OCI-LY7 (cell line): ENCODE measurements around the gene LCOR. TPM values are rescaled to one million over a fixed set of nuclear protein-coding genes. Genes with fewer than 3 reads are reported as not detected.
"Not testable (repeated sequence)": the region's sequence is repeated elsewhere in the genome, so short reads cannot be mapped to it uniquely, and the experiment has no call there.

ENCODE experiments used
- BruUV-seq: library from RNA; stranded (reverse); fragments of 400-500 nt; replicated peaks from 2 replicates; lab custom pipeline; 2021; lab: Mats Ljungman, UMichigan
- CTCF ChIA-PET: fragments of 300-600 bp; sonication (Branson Sonifier 250); formaldehyde crosslinking; loops from one replicate; lab custom pipeline; 2022; ENCODE audit warnings: antibody characterized with exemption; ENCODE audit not compliant: unreplicated experiment; lab: Charles Lee
- POLR2A ChIA-PET: fragments of 300-600 bp; sonication (Branson Sonifier 250); formaldehyde crosslinking; loops from one replicate; lab custom pipeline; 2022; ENCODE audit warnings: antibody characterized with exemption; lab: Charles Lee
- DNase-seq: peaks from one replicate; pipeline ENCODE4 v3.0.0-alpha.2; 2015; ENCODE audit warnings: low spot score
- H2AFZ ChIP-seq: fragments of 200-600 bp; sonication (generic), shearing (Covaris generic); 2 replicates; pipeline ENCODE4 v1.6.1; 2014; ENCODE audit warnings: mild to moderate bottlenecking, antibody characterized with exemption, low read length, moderate library complexity
- H3K27ac ChIP-seq: fragments of 200-600 bp; sonication (generic); 2 replicates; pipeline ENCODE4 v1.5.1; 2014; ENCODE audit warnings: mixed run types, low read depth, mild to moderate bottlenecking, moderate library complexity, low read length, inconsistent platforms; ENCODE audit not compliant: poor library complexity, severe bottlenecking
- H3K36me3 ChIP-seq: fragments of 200-600 bp; sonication (generic); 2 replicates; pipeline ENCODE4 v1.6.1; 2014; ENCODE audit warnings: mild to moderate bottlenecking, antibody characterized with exemption, low read length, moderate library complexity, mixed read lengths; ENCODE audit not compliant: insufficient read depth
- H3K4me1 ChIP-seq: fragments of 200-600 bp; sonication (generic); 2 replicates; pipeline ENCODE4 v1.5.1; 2014; ENCODE audit warnings: mild to moderate bottlenecking, low read length; ENCODE audit not compliant: insufficient read depth, poor library complexity, severe bottlenecking
- H3K4me2 ChIP-seq: fragments of 200-600 bp; sonication (generic); 2 replicates; pipeline ENCODE4 v1.6.1; 2014; ENCODE audit warnings: mild to moderate bottlenecking, low read length
- H3K4me3 ChIP-seq: fragments of 200-600 bp; sonication (generic); 2 replicates; pipeline ENCODE4 v1.5.1; 2014; ENCODE audit warnings: mild to moderate bottlenecking, low read depth, low read length; ENCODE audit not compliant: poor library complexity, severe bottlenecking
- H3K79me2 ChIP-seq: fragments of 200-600 bp; sonication (generic); 2 replicates; pipeline ENCODE4 v1.6.1; 2016; ENCODE audit warnings: low read depth, mild to moderate bottlenecking, low read length, moderate library complexity, mixed read lengths; ENCODE audit not compliant: insufficient read depth
- H3K9me2 ChIP-seq: fragments of 200-600 bp; sonication (generic); 2 replicates; pipeline ENCODE4 v1.6.1; 2016; ENCODE audit warnings: mild to moderate bottlenecking, low read length, mixed read lengths; ENCODE audit not compliant: insufficient read depth
- H3K9me3 ChIP-seq: fragments of 200-600 bp; sonication (generic); 2 replicates; pipeline ENCODE4 v1.6.1; 2014; ENCODE audit warnings: mild to moderate bottlenecking, mixed run types, low read length, mixed read lengths
- H4K20me1 ChIP-seq: fragments of 200-600 bp; sonication (generic); 2 replicates; pipeline ENCODE4 v1.6.1; 2014; ENCODE audit warnings: mild to moderate bottlenecking, antibody characterized with exemption, low read length, moderate library complexity, mixed read lengths; ENCODE audit not compliant: insufficient read depth
- CTCF ChIP-seq: fragments of 200-600 bp; sonication (generic); conservative IDR thresholded peaks from 2 replicates; pipeline ENCODE4 v1.5.1; 2014; ENCODE audit warnings: mild to moderate bottlenecking, antibody characterized with exemption, low read length, moderate library complexity, mixed read lengths
- EZH2phosphoT487 ChIP-seq: fragments of 200-600 bp; sonication (generic); IDR thresholded peaks from 2 replicates; pipeline ENCODE4 v1.6.1; 2018; ENCODE audit warnings: low read depth, borderline replicate concordance, mild to moderate bottlenecking, mixed run types, antibody characterized with exemption, low read length, moderate library complexity, mixed read lengths
- intact Hi-C: fragments of 100-400 bp; cut with micrococcal nuclease; formaldehyde crosslinking; loops from one replicate; pipeline ENCODE4 v1.10.0; 2022; ENCODE audit not compliant: unreplicated experiment
- total RNA-seq, 2 experiments: library from RNA; depleted of rRNA in 1 of 2; stranded (reverse); fragments of >200 nt in 1 of 2; shearing (Covaris generic) in 1 of 2; gene quantifications; 2 replicates each; pipeline ENCODE4 v1.2.3, GENCODE V29; 2014 to 2022

The LCOR gene
- total RNA-seq, 2 experiments from 2014 or later = 17.1 to 58.4 TPM

GRCh38 chr10:96814264-96814663, 17.8 kb upstream of the LCOR start:
- Histone ChIP-seq H3K9me2 (no peaks in the 10 kb centered on the region), H3K9me3 (no peaks in the 10 kb centered on the region), H3K4me1 (no peaks in the 10 kb centered on the region), H2AFZ (no peak overlapping the region), H4K20me1 (no peaks in the 10 kb centered on the region), H3K27ac (no peak overlapping the region), H3K79me2 (no peaks in the 10 kb centered on the region), H3K4me2 (no peak overlapping the region), H3K36me3 (no peaks in the 10 kb centered on the region), H3K4me3 (no peak overlapping the region)
- no peak for TF ChIP-seq EZH2phosphoT487
- no peak for TF ChIP-seq CTCF
- ChIA-PET POLR2A (no interaction called here), CTCF (no interaction called here)
- intact Hi-C loops = no loop called here
- no peak for DNase-seq
- BruUV-seq = no TSS peak

- H3K4me1 ChIP-seq, BruUV-seq, H3K4me3 ChIP-seq, CTCF ChIA-PET, H4K20me1 ChIP-seq, H3K27ac ChIP-seq, intact Hi-C loops, DNase-seq, H3K9me2 ChIP-seq, H3K9me3 ChIP-seq, H3K36me3 ChIP-seq, H2AFZ ChIP-seq, H3K79me2 ChIP-seq, H3K4me2 ChIP-seq: not testable (repeated sequence)
- POLR2A ChIA-PET = interaction anchor here (0.6 to 0.7 kb wide), 2 partner anchors 199 to 334 kb away, joined by 3 read pairs; no protein-coding TSS in a partner anchor
These were observed 13.1 kb upstream of the LCOR start for GRCh38 chr10:96818971-96819370.

GRCh38 chr10:96820765-96821164, 11.3 kb upstream of the LCOR start:
- no peaks in the 10 kb centered on the region for H3K36me3 ChIP-seq
- H3K9me2 ChIP-seq = no peaks in the 10 kb centered on the region
- CTCF ChIA-PET = no interaction called here
- H3K9me3 ChIP-seq = no peaks in the 10 kb centered on the region
- H3K4me3 ChIP-seq = no peak overlapping the region
- H3K4me1 ChIP-seq = no peaks in the 10 kb centered on the region
- H3K4me2 ChIP-seq = no peak overlapping the region
- no peak for DNase-seq
- intact Hi-C loops = no loop called here
- H4K20me1 ChIP-seq = no peaks in the 10 kb centered on the region
- no peaks in the 10 kb centered on the region for H3K79me2 ChIP-seq
- no peak overlapping the region for H3K27ac ChIP-seq
- no TSS peak for BruUV-seq
- no peak for TF ChIP-seq EZH2phosphoT487
- no peak for TF ChIP-seq CTCF
- POLR2A ChIA-PET = interaction anchor here (0.6 to 1.4 kb wide), 4 partner anchors 17 to 273 kb away, joined by 3 read pairs; no protein-coding TSS in a partner anchor
- H2AFZ ChIP-seq = no peak overlapping the region
